H9 (cell line): ENCODE results near the gene MTSS2. TPM values are rescaled to one million over a fixed set of nuclear protein-coding genes. Genes with fewer than 3 reads are reported as not detected.
A peak's percentile ranks its signal among the peaks of the same experiment; 100 is the strongest.

Source experiments
- DNase-seq: peaks from one replicate; pipeline ENCODE4 v3.0.0-alpha.2; 2017
- H2AFZ ChIP-seq: one replicate; pipeline ENCODE4 v1.6.1; 2013; ENCODE audit warnings: mild to moderate bottlenecking, low read length, control low read depth, moderate library complexity
- H2AK5ac ChIP-seq: 2 replicates; pipeline ENCODE4 v1.6.1; 2013; ENCODE audit warnings: low read length, control low read depth, mixed read lengths; ENCODE audit not compliant: insufficient read length
- H2BK120ac ChIP-seq: one replicate; pipeline ENCODE4 v1.6.1; 2013; ENCODE audit warnings: low read depth, mild to moderate bottlenecking, low read length, control low read depth, inconsistent platforms; ENCODE audit not compliant: poor library complexity, severe bottlenecking
- H2BK12ac ChIP-seq: 2 replicates; pipeline ENCODE4 v1.6.1; 2013; ENCODE audit warnings: low read length, control low read depth, mixed read lengths, low read depth; ENCODE audit not compliant: insufficient read length
- H2BK15ac ChIP-seq: 2 replicates; pipeline ENCODE4 v1.6.1; 2013; ENCODE audit warnings: low read depth, low read length, control low read depth
- H2BK20ac ChIP-seq: one replicate; pipeline ENCODE4 v1.6.1; 2013; ENCODE audit warnings: low read depth, mild to moderate bottlenecking, low read length, control low read depth, inconsistent platforms; ENCODE audit not compliant: poor library complexity, severe bottlenecking
- H2BK5ac ChIP-seq: 2 replicates; pipeline ENCODE4 v1.6.1; 2013; ENCODE audit warnings: low read length, control low read depth, mixed read lengths; ENCODE audit not compliant: insufficient read length
- H3K14ac ChIP-seq: 2 replicates; pipeline ENCODE4 v1.6.1; 2013; ENCODE audit warnings: low read length, control low read depth; ENCODE audit not compliant: insufficient read depth
- H3K18ac ChIP-seq: 2 replicates; pipeline ENCODE4 v1.6.1; 2013; ENCODE audit warnings: low read depth, mild to moderate bottlenecking, mixed read lengths, low read length, control low read depth; ENCODE audit not compliant: insufficient read length
- H3K23ac ChIP-seq: 2 replicates; pipeline ENCODE4 v1.6.1; 2013; ENCODE audit warnings: low read length, control low read depth, mixed read lengths, low read depth; ENCODE audit not compliant: insufficient read length
- H3K23me2 ChIP-seq: 2 replicates; pipeline ENCODE4 v1.6.1; 2013; ENCODE audit warnings: low read depth, mild to moderate bottlenecking, mixed read lengths, low read length, control low read depth; ENCODE audit not compliant: insufficient read length, poor library complexity, severe bottlenecking
- H3K27ac ChIP-seq: 2 replicates; pipeline ENCODE4 v1.5.1; 2013; ENCODE audit warnings: low read length, control low read depth, mixed read lengths, low read depth; ENCODE audit not compliant: insufficient read length
- H3K27me3 ChIP-seq: 2 replicates; pipeline ENCODE4 v1.6.1; 2013; ENCODE audit warnings: low read length, control low read depth, inconsistent platforms; ENCODE audit not compliant: insufficient read depth
- H3K4ac ChIP-seq: 2 replicates; pipeline ENCODE4 v1.6.1; 2013; ENCODE audit warnings: low read depth, mild to moderate bottlenecking, control low read depth, inconsistent platforms, low read length, moderate library complexity
- H3K4me1 ChIP-seq: 2 replicates; pipeline ENCODE4 v1.6.1; 2013; ENCODE audit warnings: low read length, control low read depth, inconsistent platforms; ENCODE audit not compliant: insufficient read depth
- H3K4me2 ChIP-seq: 2 replicates; pipeline ENCODE4 v1.6.1; 2013; ENCODE audit warnings: low read length, control low read depth, mixed read lengths; ENCODE audit not compliant: insufficient read length, insufficient read depth
- H3K56ac ChIP-seq: 2 replicates; pipeline ENCODE4 v1.6.1; 2013; ENCODE audit warnings: low read depth, mild to moderate bottlenecking, mixed read lengths, low read length, control low read depth; ENCODE audit not compliant: insufficient read length
- H3K79me1 ChIP-seq: 2 replicates; pipeline ENCODE4 v1.6.1; 2013; ENCODE audit warnings: low read depth, mild to moderate bottlenecking, moderate library complexity, low read length, control low read depth, inconsistent platforms; ENCODE audit not compliant: insufficient read depth, poor library complexity, severe bottlenecking
- H3K79me2 ChIP-seq: 2 replicates; pipeline ENCODE4 v1.6.1; 2013; ENCODE audit warnings: low read length, control low read depth, inconsistent platforms; ENCODE audit not compliant: insufficient read depth
- H3K9ac ChIP-seq: 2 replicates; pipeline ENCODE4 v1.6.1; 2013; ENCODE audit warnings: low read length, control low read depth, mixed read lengths; ENCODE audit not compliant: insufficient read length; ENCODE audit errors: extremely low read depth
- H3K9me3 ChIP-seq: one replicate; pipeline ENCODE4 v1.6.1; 2013; ENCODE audit warnings: low read depth, low read length, inconsistent platforms; ENCODE audit not compliant: control insufficient read depth
- H3T11ph ChIP-seq: one replicate; pipeline ENCODE4 v1.6.1; 2013; ENCODE audit warnings: mild to moderate bottlenecking, low read length, control low read depth, inconsistent platforms
- H4K20me1 ChIP-seq: one replicate; pipeline ENCODE4 v1.6.1; 2013; ENCODE audit not compliant: control insufficient read depth, insufficient read length, insufficient read depth
- H4K5ac ChIP-seq: 2 replicates; pipeline ENCODE4 v1.6.1; 2013; ENCODE audit warnings: low read depth, mild to moderate bottlenecking, mixed read lengths, low read length, control low read depth; ENCODE audit not compliant: insufficient read length
- H4K8ac ChIP-seq: replicated peaks from 2 replicates; pipeline ENCODE4 v1.6.1; 2013; ENCODE audit warnings: low read length, control low read depth, mixed read lengths, low read depth; ENCODE audit not compliant: insufficient read length
- H4K91ac ChIP-seq: 2 replicates; pipeline ENCODE4 v1.6.1; 2013; ENCODE audit warnings: low read depth, mild to moderate bottlenecking, moderate library complexity, mixed read lengths, low read length, control low read depth; ENCODE audit not compliant: insufficient read length
- H3K27ac Mint-ChIP-seq, 3 experiments: 2 replicates in 2 of 3; 3 replicates in 1 of 3; pipeline ENCODE4 v1.8.0; 2020 to 2021; ENCODE audit warnings: mixed read lengths in 3 of 3, mild to moderate bottlenecking in 1 of 3, moderate library complexity in 1 of 3
- H3K27me3 Mint-ChIP-seq: 2 replicates; pipeline ENCODE4 v1.8.0; 2021; ENCODE audit warnings: low read depth, mild to moderate bottlenecking, moderate library complexity, mixed read lengths
- H3K36me3 Mint-ChIP-seq, 3 experiments: 2 replicates in 2 of 3; 3 replicates in 1 of 3; pipeline ENCODE4 v1.8.0; 2020 to 2021; ENCODE audit warnings: low read depth in 3 of 3, mixed read lengths in 3 of 3; ENCODE audit not compliant: insufficient read depth in 1 of 3
- H3K4me1 Mint-ChIP-seq, 2 experiments: 2 replicates each; pipeline ENCODE4 v1.8.0; 2020; ENCODE audit warnings: mixed read lengths in 2 of 2
- H3K4me3 Mint-ChIP-seq, 2 experiments: 2 replicates in 1 of 2; 3 replicates in 1 of 2; pipeline ENCODE4 v1.8.0; 2020 to 2021; ENCODE audit warnings: mild to moderate bottlenecking in 2 of 2, mixed read lengths in 2 of 2, moderate library complexity in 1 of 2
- H3K9me3 Mint-ChIP-seq, 2 experiments: 2 replicates in 1 of 2; 3 replicates in 1 of 2; pipeline ENCODE4 v1.8.0; 2020; ENCODE audit warnings: mild to moderate bottlenecking in 2 of 2, mixed read lengths in 2 of 2, moderate library complexity in 1 of 2
- WGBS: extraction: QIAGEN DNeasy Blood & Tissue Kit; methylation state at CpG from one replicate; pipeline ENCODE4 v1.1.7; 2013; ENCODE audit warnings: missing lambda C conversion rate, low lambda C conversion rate, mixed read lengths; ENCODE audit not compliant: insufficient read length; ENCODE audit errors: extremely low coverage; 5-methylcytosine and 5-hydroxymethylcytosine counted together
- total RNA-seq: library from RNA; stranded (reverse); gene quantifications from 2 replicates; pipeline ENCODE4 v1.2.1, GENCODE V29; 2021
- TF ChIP-seq, protein P1 (sequence below): fragments of 200-600 bp; sonication (generic); conservative IDR thresholded peaks from 3 replicates; pipeline ENCODE4 v1.8.0; 2021; ENCODE audit warnings: antibody characterized with exemption, mild to moderate bottlenecking

MTSS2 gene
- total RNA-seq, 1 experiment from 2014 or later = 41.0 TPM

GRCh38 chr16:70692873-70693671, 7.2 kb upstream of the MTSS2 start:
- Histone ChIP-seq H3K14ac (peak overlapping the region; percentile 10; the same call in 1 of the 2 replicates), H2AFZ (no peak overlapping the region), H3K27me3 (no peaks in the 10 kb centered on the region), H3T11ph (no peak overlapping the region), H2BK5ac (no peak overlapping the region), H3K4me1 (peaks cover 4% of the 10 kb centered on the region; the same call in 1 of the 2 replicates), H4K8ac (no peak overlapping the region), H3K23me2 (no peaks in the 10 kb centered on the region), H3K4ac (no peak overlapping the region; the same call in 1 of the 2 replicates), H2BK15ac (no peak overlapping the region), H3K79me1 (no peaks in the 10 kb centered on the region), H3K27ac (no peak overlapping the region), H3K56ac (no peak overlapping the region), H2BK20ac (no peak overlapping the region), H4K20me1 (no peaks in the 10 kb centered on the region), H4K91ac (no peak overlapping the region), H4K5ac (no peak overlapping the region), H3K18ac (no peak overlapping the region), H2AK5ac (no peak overlapping the region), H2BK120ac (no peak overlapping the region), H3K9ac (no peak overlapping the region), H2BK12ac (no peak overlapping the region), H3K23ac (no peak overlapping the region), H3K4me2 (no peak overlapping the region), H3K9me3 (no peaks in the 10 kb centered on the region), H3K79me2 (no peaks in the 10 kb centered on the region)
- Mint-ChIP-seq H3K36me3 (peaks cover 4 to 7% (median 7%) of the 10 kb centered on the region in 3 experiments; a peak in 5 of 7 replicates), H3K9me3 (no peaks in the 10 kb centered on the region), H3K27ac (peak overlapping the region; percentile 37 to 96 (median 86); a peak in 4 of 7 replicates), H3K4me1 (peaks cover 29 to 37% of the 10 kb centered on the region in 2 experiments), H3K27me3 (no peaks in the 10 kb centered on the region; the same call in 1 of the 2 replicates), H3K4me3 (no peak overlapping the region)
- no peak for DNase-seq
- no CpG with 5 or more reads among the region's 29 CpGs for WGBS
- TF ChIP-seq, protein P1, sequence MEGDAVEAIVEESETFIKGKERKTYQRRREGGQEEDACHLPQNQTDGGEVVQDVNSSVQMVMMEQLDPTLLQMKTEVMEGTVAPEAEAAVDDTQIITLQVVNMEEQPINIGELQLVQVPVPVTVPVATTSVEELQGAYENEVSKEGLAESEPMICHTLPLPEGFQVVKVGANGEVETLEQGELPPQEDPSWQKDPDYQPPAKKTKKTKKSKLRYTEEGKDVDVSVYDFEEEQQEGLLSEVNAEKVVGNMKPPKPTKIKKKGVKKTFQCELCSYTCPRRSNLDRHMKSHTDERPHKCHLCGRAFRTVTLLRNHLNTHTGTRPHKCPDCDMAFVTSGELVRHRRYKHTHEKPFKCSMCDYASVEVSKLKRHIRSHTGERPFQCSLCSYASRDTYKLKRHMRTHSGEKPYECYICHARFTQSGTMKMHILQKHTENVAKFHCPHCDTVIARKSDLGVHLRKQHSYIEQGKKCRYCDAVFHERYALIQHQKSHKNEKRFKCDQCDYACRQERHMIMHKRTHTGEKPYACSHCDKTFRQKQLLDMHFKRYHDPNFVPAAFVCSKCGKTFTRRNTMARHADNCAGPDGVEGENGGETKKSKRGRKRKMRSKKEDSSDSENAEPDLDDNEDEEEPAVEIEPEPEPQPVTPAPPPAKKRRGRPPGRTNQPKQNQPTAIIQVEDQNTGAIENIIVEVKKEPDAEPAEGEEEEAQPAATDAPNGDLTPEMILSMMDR = no peak
